Liver (tissue), 3 donors: ENCODE results near the gene URI1.

Source experiments
- CTCF ChIP-seq: fragments of 150-350 bp; IDR thresholded peaks from 2 replicates; pipeline ENCODE4 v1.5.1; 2017; ENCODE audit warnings: improper control_type of control experiment, low read depth, low read length; ENCODE audit not compliant: missing input control
- RAD21 ChIP-seq, 2 donors: IDR thresholded peaks; 2 replicates each; pipeline ENCODE4 v1.6.1; 2016; ENCODE audit warnings: antibody characterized with exemption in 2 of 2, mild to moderate bottlenecking in 2 of 2
- donor health status: healthy.
- donor health status: healthy.

- TF ChIP-seq CTCF: no peak
- no peak for TF ChIP-seq RAD21 (IDR thresholded peaks at IDR 0.05)
Measured at GRCh38 chr19:30063650-30064347, 121.8 kb downstream of the URI1 start.
